ENCODE data around the gene PLCXD3.

Gene PLCXD3

GRCh38 chr5:41281215-41281810 lies 229.1 kb downstream of the PLCXD3 start:
- no peak for DNase-seq (ENCODE audit: low read depth)

GRCh38 chr5:41279040-41279439 lies 231.4 kb downstream of the PLCXD3 start:
- no peak for DNase-seq (ENCODE audit: low read depth)

GRCh38 chr5:41277476-41278245 lies 232.7 kb downstream of the PLCXD3 start:
- DNase-seq (ENCODE audit: low read depth): no peak

- no peak for DNase-seq (ENCODE audit: low read depth)
Observed at GRCh38 chr5:41275813-41276512, 234.4 kb downstream of the PLCXD3 start.

GRCh38 chr5:41270423-41271251 lies 239.8 kb downstream of the PLCXD3 start:
- DNase-seq (ENCODE audit: low read depth): no peak

- DNase-seq (ENCODE audit: low read depth): no peak
Observed at GRCh38 chr5:41268894-41269293, 241.5 kb downstream of the PLCXD3 start.

GRCh38 chr5:41266377-41266776 lies 244.0 kb downstream of the PLCXD3 start:
- DNase-seq (ENCODE audit: low read depth): no peak

- no peak for DNase-seq (ENCODE audit: low read depth)
Observed at GRCh38 chr5:41264019-41264418, 246.4 kb downstream of the PLCXD3 start.

- DNase-seq (ENCODE audit: low read depth): no peak
Observed at GRCh38 chr5:41263335-41263734, 247.1 kb downstream of the PLCXD3 start.
